ENCODE results near the gene CHN2.

CHN2 gene

DNA sequence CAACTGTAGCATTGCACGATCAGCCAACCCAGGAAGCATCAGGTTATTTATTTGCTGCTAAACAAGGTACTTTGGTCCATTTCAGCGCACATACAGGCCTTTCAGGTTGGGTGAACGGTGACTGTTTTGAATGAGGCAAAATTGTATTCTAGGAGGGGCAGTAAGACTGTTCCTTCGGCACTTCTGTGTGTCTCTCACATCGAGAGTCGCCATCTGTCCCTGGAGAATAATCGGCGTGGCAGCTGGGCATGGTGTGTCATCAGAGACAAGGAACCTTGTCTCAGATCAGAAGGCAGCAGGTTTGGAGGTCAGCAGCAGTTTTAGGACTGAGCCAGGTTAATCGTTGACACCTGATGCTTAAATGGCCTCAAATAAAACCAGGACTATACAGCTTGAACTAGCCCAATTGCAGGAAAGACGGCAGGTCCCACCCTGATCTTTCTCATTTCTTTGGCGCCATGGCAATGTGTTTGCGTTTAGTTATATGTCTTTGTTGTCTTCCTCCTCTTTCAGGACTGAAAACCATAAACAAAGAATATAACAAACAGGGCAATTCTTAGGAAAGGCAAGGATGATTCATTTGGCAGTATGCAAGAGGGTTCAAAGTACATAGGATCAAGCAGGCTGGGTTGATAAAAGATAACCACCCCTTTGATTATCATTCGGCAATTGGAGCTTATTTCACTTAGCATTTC lies 277.0 kb downstream of the CHN2 start:
- DNase-seq (ENCODE audit: low spot score) = no peak

DNA sequence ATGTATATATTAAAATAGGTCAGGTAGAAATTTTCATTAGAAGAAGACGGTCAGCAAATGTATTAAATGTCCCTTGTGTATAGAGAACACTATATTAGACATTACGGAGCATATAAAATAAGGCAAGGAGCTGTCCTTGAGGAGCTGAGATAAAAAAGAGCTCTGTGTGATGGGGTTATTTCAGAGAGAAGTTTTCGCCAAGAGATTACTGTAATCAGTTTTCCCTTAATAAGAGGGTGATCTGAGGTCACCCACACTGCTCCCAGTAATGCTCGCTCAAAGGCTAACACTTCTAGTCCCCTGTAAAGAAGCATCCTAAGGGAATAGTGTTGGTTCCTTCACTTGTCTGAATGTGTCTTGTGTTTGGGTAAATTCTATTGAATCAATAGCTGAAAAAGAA lies 282.3 kb downstream of the CHN2 start:
- DNase-seq (ENCODE audit: low spot score) = no peak

DNA sequence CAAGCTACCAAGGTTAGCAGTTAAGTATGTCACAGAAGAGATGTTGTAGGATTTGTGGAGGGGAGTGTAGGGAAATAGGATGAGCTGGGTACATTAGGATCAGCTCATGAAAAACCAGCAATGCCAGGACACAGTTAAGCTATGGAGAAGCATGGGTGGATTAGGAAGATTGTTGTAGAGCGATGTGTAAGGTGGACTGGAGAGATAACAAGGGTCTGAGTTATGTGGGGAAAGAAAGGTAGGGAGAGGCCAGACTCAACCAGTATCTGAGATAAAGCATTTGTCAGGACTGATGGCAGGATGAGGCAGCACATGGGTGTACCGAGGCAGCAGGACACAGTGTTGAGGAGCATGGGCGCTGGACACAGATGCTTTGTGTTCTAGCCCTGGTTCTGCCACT lies 283.7 kb downstream of the CHN2 start:
- no peak for DNase-seq (ENCODE audit: low spot score)

DNA sequence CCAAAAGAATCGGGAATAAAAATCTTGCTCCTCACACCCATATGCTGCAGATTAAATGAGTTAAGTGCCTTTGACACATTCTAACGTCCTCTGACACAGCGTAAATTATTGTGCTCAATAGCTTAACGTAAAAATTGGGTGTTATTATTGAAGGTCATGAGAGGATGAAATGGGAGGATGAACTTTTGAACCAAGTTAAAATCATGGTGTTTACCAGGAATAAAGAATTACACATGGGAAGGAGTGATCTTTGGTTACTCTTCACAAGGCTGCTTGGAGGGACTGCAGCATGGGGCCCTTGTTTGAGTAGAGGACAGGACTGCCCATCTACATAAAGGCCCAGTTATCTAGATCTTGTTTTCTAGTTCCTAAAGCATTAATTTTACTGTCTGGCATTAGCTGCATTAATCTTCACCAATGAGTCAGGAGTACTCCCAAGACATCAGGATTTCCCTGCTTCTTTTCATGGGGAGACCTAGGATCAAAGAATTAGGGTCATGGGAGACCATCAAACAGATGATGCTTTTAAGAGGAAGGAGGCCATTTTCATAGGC lies 284.2 kb downstream of the CHN2 start:
- DNase-seq (ENCODE audit: low spot score) = no peak

DNA sequence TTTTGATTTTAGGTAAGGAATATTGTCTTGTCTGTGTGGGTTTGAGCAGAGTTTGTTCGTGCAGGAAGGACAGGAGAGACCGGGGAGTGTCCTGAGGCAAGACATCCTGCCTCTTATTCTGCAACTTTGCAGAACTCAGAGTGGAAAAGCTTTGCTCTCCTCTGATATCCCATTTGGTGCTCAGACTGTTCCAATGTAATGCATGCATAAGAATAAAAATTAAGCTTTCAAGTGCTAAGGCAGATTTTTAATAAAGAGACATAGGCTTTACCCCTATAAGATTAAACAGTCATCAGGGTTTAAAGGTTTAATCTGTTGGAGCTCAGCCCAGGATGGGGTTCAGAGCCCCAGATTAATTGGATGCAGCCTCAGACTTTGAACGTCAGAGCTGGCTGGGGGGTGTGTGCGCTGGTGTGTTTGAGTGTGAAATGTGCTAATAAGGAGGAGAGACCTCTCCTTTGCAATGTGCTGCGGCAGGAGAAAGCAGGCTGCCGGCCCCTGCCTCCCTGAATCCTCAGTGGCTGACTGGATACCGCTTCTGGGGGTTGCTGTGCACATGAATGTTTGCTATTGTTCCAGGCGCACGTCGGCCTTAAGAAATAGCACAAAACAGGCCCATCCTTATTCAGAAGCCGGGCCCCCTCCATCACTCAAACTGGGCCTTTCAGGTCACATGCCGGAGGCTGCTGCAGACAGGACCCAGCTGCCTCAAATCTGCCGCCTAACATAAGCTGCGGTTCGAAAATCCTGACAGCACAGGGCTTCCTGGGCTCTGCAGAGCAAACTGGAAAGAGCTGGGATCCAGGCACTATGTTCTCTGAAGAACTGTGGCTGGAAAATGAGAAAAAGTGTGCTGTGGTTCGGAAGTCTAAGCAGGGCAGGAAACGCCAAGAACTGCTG lies 285.0 kb downstream of the CHN2 start:
- DNase-seq (ENCODE audit: low spot score) = no peak

DNA sequence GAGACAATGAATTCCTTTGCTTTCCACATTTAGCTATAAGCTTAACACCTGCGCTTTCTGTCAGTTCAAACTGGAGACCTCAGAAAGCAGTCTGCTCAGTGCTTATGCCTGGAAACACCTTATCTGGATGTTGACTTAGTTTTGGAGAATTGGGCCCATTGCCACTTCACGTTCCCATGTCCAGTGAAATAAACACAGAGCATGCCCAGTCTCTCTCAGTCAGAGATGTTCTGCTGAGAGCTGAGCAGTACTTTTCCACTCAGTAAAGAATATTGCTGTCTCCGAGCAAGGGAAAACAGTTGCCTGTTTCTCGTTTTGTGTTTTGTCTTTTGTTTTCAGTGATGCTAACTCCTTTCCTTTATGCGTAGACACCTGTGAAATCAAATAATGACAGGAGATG lies 285.9 kb downstream of the CHN2 start:
- no peak for DNase-seq (ENCODE audit: low spot score)

DNA sequence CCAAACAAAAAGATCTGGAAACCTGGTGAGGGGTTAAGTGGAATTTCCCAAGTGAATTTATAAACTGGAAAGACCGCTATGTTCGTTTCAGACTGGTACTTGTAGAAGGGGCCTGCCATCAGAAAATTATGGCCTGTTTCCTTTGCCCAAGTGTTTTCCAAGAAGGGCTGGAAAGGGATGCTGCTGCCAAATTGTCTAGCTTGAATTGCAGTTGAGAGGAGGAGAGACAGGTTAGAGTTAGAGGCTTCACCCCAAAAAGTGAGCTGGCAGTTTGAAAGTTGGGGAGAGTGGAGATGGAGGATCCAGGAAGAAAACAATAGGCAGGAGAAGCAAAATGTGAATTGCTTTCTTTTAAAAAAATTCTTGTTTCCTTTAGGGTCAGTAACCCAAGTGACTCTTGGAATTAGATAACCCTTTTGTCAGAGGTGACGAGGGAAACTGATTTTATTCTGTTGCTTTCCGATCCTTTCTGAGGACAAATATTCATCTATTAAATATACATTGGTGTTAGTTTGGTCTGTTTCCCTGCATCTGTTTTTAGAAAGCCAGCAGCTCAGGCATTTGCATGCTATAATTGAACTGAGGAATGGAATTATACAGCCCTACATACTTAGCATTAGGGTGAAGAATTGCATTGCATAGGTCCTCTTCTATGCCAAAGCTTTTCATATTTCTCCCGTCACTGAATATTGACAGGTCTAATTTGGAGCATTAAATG lies 286.5 kb downstream of the CHN2 start:
- DNase-seq (ENCODE audit: low spot score) = no peak

DNA sequence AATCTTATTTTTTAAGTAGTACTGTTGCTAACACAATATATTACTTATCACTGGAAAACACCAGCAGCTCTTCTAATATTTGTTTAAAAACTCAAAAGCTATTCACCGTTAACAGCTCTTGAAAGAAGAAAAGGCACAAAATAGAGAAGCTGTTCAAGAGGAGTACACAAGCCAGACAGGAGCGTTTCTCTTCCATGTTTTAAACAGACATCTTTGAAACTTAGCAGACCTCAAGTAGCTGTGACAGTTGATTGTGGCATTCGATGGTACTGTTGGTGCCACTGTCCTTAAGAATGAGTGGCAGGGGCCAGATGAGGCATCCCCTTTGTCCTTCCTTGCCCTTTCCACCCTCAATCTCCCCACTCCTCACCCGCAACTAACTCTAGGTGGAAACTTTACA lies 287.5 kb downstream of the CHN2 start:
- DNase-seq (ENCODE audit: low spot score) = no peak

DNA sequence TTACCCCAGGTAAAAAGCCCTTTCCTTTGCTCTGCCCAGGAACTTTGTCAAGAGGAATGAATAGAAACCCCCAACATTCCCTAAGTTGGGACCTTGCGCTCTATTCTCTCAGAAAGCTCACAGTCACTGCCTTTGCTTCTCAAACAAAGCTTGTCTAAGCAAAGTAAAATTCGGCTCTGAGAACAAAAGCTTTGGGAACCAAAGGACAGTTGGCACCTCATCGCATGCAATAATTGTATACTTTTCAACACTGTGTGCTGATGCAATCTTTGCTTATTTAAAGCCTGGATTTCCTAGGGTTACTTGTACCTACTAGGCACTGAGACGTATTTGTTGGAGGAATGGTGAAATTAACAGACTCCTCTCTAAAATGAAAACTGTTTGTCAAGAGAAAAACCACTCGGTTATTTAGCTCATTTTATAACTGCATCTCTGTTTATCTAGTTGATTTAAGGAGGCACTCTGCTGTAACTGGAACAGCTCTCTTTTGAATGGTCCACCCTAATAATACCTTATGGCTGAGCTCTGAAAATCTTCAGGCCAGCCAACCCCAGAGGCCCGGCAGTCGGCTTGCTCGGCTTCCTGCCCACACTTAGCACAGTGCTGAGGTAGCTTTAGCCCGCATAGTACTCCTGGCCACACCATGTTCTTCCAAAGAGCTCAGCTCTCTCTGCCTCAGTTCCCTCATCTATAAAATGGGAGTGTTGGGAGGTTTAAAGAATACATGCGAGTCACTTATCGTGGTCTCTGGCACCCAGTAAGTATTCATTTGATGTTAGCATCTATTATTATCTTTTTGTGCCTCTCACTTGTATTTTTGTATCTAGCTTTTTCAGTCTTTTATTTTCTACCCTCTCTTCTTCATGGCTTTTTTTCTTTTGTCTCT lies 288.9 kb downstream of the CHN2 start:
- DNase-seq (ENCODE audit: low spot score) = no peak

DNA sequence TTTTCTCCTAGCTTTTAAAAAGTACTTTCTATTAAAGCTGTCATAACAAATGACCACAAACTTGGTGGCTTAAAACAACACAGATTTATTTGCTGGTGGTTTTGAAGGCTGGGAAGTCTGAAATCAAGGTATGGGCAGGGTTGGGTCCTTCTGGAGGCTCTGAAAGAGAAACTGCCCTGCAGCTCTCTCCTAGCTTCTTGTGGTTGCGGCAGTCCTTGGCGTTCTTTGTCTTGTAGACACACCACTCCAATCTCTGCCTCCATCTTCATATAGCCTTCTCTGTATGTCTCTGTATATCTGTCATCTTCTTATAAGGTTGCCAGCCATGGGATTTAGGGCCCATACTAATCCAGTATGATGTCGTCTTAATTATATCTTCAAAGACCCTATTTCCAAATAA lies 289.7 kb downstream of the CHN2 start:
- DNase-seq (ENCODE audit: low spot score) = no peak

DNA sequence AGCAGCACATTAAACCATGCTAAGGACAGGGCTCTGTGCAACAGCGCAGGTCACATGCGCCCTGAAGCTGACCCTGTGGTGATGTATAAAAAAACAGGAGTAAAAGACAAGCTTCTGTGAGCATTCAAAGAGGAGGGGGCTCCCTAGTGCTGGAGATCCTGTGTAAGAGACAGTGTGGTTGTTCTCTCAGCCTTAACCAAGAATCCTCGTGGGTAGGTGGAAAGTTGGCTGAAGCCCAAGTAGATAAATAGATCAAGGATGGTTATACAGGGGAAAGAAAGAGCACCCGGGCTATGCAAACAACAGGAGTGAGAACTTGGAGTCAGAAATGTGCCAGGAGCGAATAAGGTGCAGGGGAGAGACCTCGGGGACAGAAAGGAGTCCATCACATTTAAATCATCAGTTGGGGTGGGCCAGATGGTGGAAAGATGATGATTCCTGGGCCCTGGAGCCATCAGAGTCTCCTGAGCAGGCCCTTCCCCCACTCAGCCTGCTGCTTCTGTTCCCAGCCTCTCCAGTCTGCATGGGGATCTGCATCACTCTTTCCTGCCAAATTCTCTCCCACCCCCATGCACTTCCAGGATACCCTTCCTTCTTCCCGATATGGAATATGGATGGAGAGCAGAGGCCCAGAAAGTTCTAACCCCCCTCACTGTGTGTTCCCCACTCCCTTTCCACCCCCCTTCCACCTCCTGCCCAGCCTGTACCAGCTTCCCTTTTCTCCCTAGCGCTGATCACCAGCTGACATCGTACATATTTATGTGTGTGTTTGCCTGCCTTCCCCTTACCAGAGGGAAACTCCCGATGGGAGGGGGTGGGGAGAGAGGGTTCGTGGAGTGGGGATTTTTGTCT lies 291.0 kb downstream of the CHN2 start:
- no peak for DNase-seq (ENCODE audit: low spot score)

DNA sequence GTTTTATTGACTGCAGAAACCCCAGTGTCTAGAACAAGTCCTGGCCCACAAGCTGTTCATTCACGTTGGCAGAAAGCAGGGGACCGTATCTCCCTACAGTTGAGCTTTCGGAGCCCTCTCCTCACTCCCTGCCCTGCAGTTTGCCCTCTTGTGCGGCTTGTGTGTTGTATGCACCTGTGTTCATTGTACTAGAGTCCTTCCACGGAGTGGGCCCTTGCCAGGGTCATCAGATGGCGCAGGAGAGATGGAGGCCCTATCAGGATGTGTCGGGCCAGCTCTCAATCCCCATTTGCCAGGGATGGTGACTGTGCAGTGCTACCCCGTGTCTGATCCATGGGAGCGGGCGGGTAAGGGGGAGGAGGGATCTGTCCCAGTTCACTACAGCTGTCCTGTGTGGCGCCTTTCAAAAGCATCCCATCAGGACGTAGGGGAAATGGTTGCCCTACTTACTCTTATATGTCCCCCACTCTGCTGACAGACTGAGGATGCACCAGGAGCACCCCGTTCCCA lies 291.7 kb downstream of the CHN2 start:
- DNase-seq (ENCODE audit: low spot score) = no peak

DNA sequence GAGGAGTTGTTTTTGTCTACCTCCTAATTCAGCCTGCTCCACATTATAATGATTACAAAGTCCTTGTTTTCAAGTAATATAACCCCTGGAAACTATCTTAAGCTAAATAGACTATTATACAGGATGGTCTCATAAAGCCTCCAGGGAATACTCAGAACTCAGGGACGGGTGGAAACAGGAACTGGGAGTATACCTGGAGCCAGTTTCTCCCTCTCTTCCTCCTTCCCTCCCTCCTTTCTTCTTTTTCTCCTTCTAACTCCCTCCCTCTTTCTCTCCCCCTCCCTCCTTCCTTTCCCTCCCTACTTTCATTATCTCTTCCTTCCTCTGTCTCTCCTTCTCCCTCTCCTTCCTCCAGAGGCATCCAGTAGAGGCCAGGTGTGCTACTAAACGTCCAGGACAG lies 292.8 kb downstream of the CHN2 start:
- DNase-seq (ENCODE audit: low spot score) = no peak

DNA sequence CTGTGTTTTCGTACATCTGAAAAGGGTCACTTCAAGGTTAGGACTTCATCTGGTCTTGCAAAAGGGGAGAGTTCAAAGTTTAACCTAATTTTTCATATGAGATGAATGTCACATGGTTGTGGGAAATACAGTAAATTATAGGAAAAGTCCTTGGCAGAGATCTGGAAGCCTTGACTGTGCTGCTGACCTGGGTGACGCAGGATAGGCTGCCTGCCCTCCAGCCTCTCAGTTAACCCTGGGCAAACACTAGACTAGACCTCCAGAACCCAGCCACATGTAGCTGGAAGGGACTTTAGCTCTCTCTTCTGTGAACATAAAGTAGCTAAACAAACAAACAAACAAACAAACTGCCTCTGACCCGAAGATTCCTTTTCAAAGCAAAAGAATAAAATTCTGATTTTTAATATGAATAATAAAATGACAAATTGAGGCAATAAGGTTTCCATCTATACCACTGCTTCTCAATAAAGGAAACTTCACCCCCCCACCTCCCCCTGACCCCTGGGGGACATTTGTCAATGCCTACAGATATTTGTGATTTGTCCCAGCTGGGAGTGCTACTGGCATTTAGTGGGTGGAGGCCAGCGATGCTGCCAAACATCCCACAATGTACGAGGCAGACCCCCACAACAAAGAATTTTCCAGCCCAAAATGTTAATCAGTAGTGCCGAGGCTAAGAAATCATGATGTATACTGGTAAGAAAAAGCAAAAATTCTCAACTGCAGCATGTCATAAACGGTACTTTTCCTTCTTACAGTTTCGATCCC lies 293.8 kb downstream of the CHN2 start:
- DNase-seq (ENCODE audit: low spot score) = no peak

DNA sequence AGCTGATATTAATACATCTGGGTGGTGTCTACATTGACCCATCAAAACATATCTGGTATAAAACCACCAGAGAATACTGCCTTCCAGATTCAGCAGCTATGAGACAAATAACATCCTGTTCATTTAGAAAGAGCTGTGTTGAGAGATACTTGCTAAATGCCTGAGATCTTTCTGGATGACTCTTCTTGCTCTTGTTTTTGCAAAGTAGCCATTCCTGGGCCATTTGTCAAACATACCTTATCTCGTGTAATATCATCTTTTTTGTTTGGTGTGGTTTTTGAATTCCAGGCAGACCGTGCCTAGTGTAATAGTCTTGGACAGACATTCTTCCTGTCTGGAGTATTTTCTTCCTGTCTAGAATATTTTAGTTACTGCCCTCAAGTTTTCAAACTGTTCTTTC lies 294.4 kb downstream of the CHN2 start:
- no peak for DNase-seq (ENCODE audit: low spot score)

DNA sequence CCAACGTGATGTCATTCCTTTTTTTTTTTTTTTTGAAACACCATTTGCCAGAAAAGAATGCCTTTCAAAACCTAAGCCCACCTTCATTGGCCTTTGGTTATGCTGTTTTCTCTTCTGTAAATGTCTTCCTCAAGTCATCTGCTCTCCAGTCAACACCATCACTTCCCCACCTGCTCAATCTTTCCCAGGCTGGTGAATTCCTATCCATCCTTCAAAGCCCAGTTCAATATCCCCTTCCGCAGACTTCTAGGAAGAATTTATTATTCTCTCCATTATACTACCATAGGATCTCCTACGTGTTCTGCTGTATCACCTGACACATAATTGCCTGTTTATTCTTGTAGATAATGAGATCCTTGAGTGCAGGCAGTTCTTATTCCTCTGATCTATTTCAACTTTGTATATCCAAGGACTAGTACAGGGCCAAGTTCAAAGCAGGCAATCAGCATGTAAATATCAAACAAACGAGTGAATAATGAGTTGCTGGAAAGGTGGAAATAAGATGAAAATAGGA lies 295.6 kb downstream of the CHN2 start:
- no peak for DNase-seq (ENCODE audit: low spot score)

DNA sequence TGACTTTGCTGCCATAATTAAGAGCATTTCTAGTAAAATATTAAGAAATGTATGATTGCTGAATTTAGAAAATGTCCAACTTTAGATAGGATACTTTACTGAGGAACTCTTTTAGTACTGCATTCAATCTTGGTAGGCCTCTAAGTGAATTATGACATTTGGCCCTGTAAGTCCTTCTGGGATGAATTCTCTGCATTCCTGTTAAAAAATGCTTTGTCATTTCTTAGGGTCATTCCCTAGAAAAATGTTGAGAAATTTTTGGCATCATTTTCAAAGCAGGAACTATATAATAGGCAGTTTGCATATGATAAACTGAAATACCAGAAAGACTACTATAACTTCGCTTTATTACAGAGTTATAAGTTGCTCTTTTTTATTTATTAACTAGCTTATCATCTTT lies 299.8 kb downstream of the CHN2 start:
- DNase-seq (ENCODE audit: low spot score) = no peak

DNA sequence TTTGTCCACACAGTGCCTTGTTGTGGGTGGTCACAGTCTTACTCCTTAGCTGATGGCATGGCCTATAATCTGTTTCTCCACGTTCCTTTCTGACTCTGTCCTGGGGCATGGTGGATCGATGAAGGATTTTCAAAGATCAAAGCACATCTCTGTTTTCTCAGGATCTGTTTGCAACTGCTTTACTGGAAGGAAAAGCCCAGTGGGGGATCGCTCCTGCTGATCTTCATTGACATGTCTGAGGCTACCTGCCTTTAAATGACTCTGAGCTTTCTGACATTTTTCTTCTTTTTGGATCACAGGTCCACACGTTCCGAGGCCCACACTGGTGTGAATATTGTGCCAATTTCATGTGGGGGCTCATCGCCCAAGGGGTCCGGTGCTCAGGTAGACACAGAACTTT lies 301.1 kb downstream of the CHN2 start:
- DNase-seq (ENCODE audit: low spot score) = no peak

DNA sequence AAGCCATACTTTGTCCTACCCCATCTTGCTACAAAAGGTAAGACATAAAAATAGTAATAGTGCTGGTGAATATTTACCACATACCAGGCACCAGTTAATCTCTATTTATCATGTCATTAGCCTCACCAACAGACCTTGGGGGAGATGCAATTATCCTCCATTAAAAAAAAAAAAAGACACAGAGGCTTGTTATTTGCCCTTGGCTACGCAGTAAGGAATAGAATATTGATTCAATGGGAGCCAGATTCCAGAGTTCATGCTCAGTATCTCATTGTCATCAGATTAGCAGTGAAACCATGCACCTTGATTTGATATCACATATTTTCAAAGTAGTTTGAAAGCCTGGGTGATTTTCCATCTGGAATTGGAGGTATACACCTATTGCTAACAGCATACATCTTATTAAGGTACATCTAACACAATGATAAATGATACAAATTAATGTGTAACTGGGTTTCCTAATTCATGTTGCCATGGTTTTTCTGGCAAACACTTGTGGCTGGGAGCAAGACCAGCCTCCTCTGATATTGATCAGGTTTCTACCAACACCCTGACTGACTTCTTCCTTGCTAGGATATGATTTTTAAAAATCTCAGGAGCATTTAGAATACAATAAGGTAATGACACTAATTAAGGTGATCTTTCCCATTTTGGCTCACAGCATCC lies 301.9 kb downstream of the CHN2 start:
- DNase-seq (ENCODE audit: low spot score) = no peak

Measured in hematopoietic multipotent progenitor cell treated with erythropoietin and hydrocortisone succinate and interleukin-3 and kit ligand, for 15 days (in vitro differentiated cells).